Measurements from ENCODE around the gene AFAP1.

AFAP1 gene

GRCh38 chr4:7800410-7800809, 139.3 kb downstream of the AFAP1 start:
- H3K9me3 ChIP-seq (ENCODE audit: control insufficient read depth, low read depth, low read length): no peaks in the 10 kb centered on the region
- H3K27ac ChIP-seq (ENCODE audit: low read length): no peak overlapping the region
- H3K9ac ChIP-seq (ENCODE audit: low read length): no peak overlapping the region
- no peaks in the 10 kb centered on the region for H3K36me3 ChIP-seq (ENCODE audit: control insufficient read depth, low read depth, low read length)
- H3K4me1 ChIP-seq (ENCODE audit: control insufficient read depth, low read depth, low read length): peaks cover 11% of the 10 kb centered on the region
- H3K4me3 ChIP-seq (ENCODE audit: low read length): no peak overlapping the region
- H3K27me3 ChIP-seq (ENCODE audit: control insufficient read depth, insufficient read depth, low read length): no peaks in the 10 kb centered on the region

GRCh38 chr4:7799736-7800135, 139.9 kb downstream of the AFAP1 start:
- Histone ChIP-seq H3K27ac (ENCODE audit: low read length) (no peak overlapping the region), H3K4me3 (ENCODE audit: low read length) (no peak overlapping the region), H3K4me1 (ENCODE audit: control insufficient read depth, low read depth, low read length) (peaks cover 4% of the 10 kb centered on the region), H3K36me3 (ENCODE audit: control insufficient read depth, low read depth, low read length) (no peaks in the 10 kb centered on the region), H3K27me3 (ENCODE audit: control insufficient read depth, insufficient read depth, low read length) (no peaks in the 10 kb centered on the region), H3K9ac (ENCODE audit: low read length) (no peak overlapping the region), H3K9me3 (ENCODE audit: control insufficient read depth, low read depth, low read length) (no peaks in the 10 kb centered on the region)

GRCh38 chr4:7799306-7799705, 140.4 kb downstream of the AFAP1 start:
- H3K9me3 ChIP-seq (ENCODE audit: control insufficient read depth, low read depth, low read length): no peaks in the 10 kb centered on the region
- H3K36me3 ChIP-seq (ENCODE audit: control insufficient read depth, low read depth, low read length): no peaks in the 10 kb centered on the region
- no peak overlapping the region for H3K27ac ChIP-seq (ENCODE audit: low read length)
- peaks cover 4% of the 10 kb centered on the region for H3K4me1 ChIP-seq (ENCODE audit: control insufficient read depth, low read depth, low read length)
- no peak overlapping the region for H3K9ac ChIP-seq (ENCODE audit: low read length)
- H3K27me3 ChIP-seq (ENCODE audit: control insufficient read depth, insufficient read depth, low read length): no peaks in the 10 kb centered on the region
- no peak overlapping the region for H3K4me3 ChIP-seq (ENCODE audit: low read length)

- Histone ChIP-seq H3K27me3 (ENCODE audit: control insufficient read depth, insufficient read depth, low read length) (no peaks in the 10 kb centered on the region), H3K27ac (ENCODE audit: low read length) (no peak overlapping the region), H3K9me3 (ENCODE audit: control insufficient read depth, low read depth, low read length) (no peaks in the 10 kb centered on the region), H3K9ac (ENCODE audit: low read length) (no peak overlapping the region), H3K4me1 (ENCODE audit: control insufficient read depth, low read depth, low read length) (no peaks in the 10 kb centered on the region), H3K4me3 (ENCODE audit: low read length) (no peak overlapping the region), H3K36me3 (ENCODE audit: control insufficient read depth, low read depth, low read length) (no peaks in the 10 kb centered on the region)
These were observed 141.3 kb downstream of the AFAP1 start for GRCh38 chr4:7798178-7798995.

GRCh38 chr4:7797330-7797729, 142.3 kb downstream of the AFAP1 start:
- no peak overlapping the region for H3K27ac ChIP-seq (ENCODE audit: low read length)
- H3K4me1 ChIP-seq (ENCODE audit: control insufficient read depth, low read depth, low read length): no peaks in the 10 kb centered on the region
- H3K36me3 ChIP-seq (ENCODE audit: control insufficient read depth, low read depth, low read length): no peaks in the 10 kb centered on the region
- H3K27me3 ChIP-seq (ENCODE audit: control insufficient read depth, insufficient read depth, low read length): no peaks in the 10 kb centered on the region
- H3K9me3 ChIP-seq (ENCODE audit: control insufficient read depth, low read depth, low read length): no peaks in the 10 kb centered on the region
- no peak overlapping the region for H3K9ac ChIP-seq (ENCODE audit: low read length)
- H3K4me3 ChIP-seq (ENCODE audit: low read length): no peak overlapping the region

- no peaks in the 10 kb centered on the region for H3K9me3 ChIP-seq (ENCODE audit: control insufficient read depth, low read depth, low read length)
- H3K36me3 ChIP-seq (ENCODE audit: control insufficient read depth, low read depth, low read length): no peaks in the 10 kb centered on the region
- no peak overlapping the region for H3K9ac ChIP-seq (ENCODE audit: low read length)
- H3K27ac ChIP-seq (ENCODE audit: low read length): no peak overlapping the region
- no peak overlapping the region for H3K4me3 ChIP-seq (ENCODE audit: low read length)
- no peaks in the 10 kb centered on the region for H3K27me3 ChIP-seq (ENCODE audit: control insufficient read depth, insufficient read depth, low read length)
- no peaks in the 10 kb centered on the region for H3K4me1 ChIP-seq (ENCODE audit: control insufficient read depth, low read depth, low read length)
These were observed 143.7 kb downstream of the AFAP1 start for GRCh38 chr4:7795983-7796382.

- H3K27me3 ChIP-seq (ENCODE audit: control insufficient read depth, insufficient read depth, low read length): no peaks in the 10 kb centered on the region
- H3K27ac ChIP-seq (ENCODE audit: low read length): no peak overlapping the region
- no peaks in the 10 kb centered on the region for H3K9me3 ChIP-seq (ENCODE audit: control insufficient read depth, low read depth, low read length)
- no peaks in the 10 kb centered on the region for H3K4me1 ChIP-seq (ENCODE audit: control insufficient read depth, low read depth, low read length)
- no peaks in the 10 kb centered on the region for H3K36me3 ChIP-seq (ENCODE audit: control insufficient read depth, low read depth, low read length)
- H3K4me3 ChIP-seq (ENCODE audit: low read length): no peak overlapping the region
- no peak overlapping the region for H3K9ac ChIP-seq (ENCODE audit: low read length)
These were observed 146.5 kb downstream of the AFAP1 start for GRCh38 chr4:7793186-7793585.

- Histone ChIP-seq H3K27me3 (ENCODE audit: control insufficient read depth, insufficient read depth, low read length) (no peaks in the 10 kb centered on the region), H3K9ac (ENCODE audit: low read length) (no peak overlapping the region), H3K9me3 (ENCODE audit: control insufficient read depth, low read depth, low read length) (no peaks in the 10 kb centered on the region), H3K36me3 (ENCODE audit: control insufficient read depth, low read depth, low read length) (no peaks in the 10 kb centered on the region), H3K27ac (ENCODE audit: low read length) (no peak overlapping the region), H3K4me1 (ENCODE audit: control insufficient read depth, low read depth, low read length) (no peaks in the 10 kb centered on the region), H3K4me3 (ENCODE audit: low read length) (no peak overlapping the region)
These were observed 147.0 kb downstream of the AFAP1 start for GRCh38 chr4:7792616-7793015.

- no peak overlapping the region for H3K4me3 ChIP-seq (ENCODE audit: low read length)
These were observed 148.7 kb downstream of the AFAP1 start for GRCh38 chr4:7790999-7791398.

GRCh38 chr4:7790023-7790422, 149.6 kb downstream of the AFAP1 start:
- no peaks in the 10 kb centered on the region for H3K9me3 ChIP-seq (ENCODE audit: control insufficient read depth, low read depth, low read length)
- no peak overlapping the region for H3K9ac ChIP-seq (ENCODE audit: low read length)
- H3K4me1 ChIP-seq (ENCODE audit: control insufficient read depth, low read depth, low read length): no peaks in the 10 kb centered on the region
- no peaks in the 10 kb centered on the region for H3K36me3 ChIP-seq (ENCODE audit: control insufficient read depth, low read depth, low read length)
- no peak overlapping the region for H3K4me3 ChIP-seq (ENCODE audit: low read length)
- no peak overlapping the region for H3K27ac ChIP-seq (ENCODE audit: low read length)
- H3K27me3 ChIP-seq (ENCODE audit: control insufficient read depth, insufficient read depth, low read length): no peaks in the 10 kb centered on the region

More at GRCh38 chr4:7790999-7791398, 148.7 kb downstream of the AFAP1 start:
- Histone ChIP-seq H3K9me3 (ENCODE audit: control insufficient read depth, low read depth, low read length) (no peaks in the 10 kb centered on the region), H3K36me3 (ENCODE audit: control insufficient read depth, low read depth, low read length) (no peaks in the 10 kb centered on the region), H3K27ac (ENCODE audit: low read length) (no peak overlapping the region), H3K9ac (ENCODE audit: low read length) (no peak overlapping the region), H3K27me3 (ENCODE audit: control insufficient read depth, insufficient read depth, low read length) (no peaks in the 10 kb centered on the region), H3K4me1 (ENCODE audit: control insufficient read depth, low read depth, low read length) (no peaks in the 10 kb centered on the region)

GRCh38 chr4:7788694-7789425, 150.8 kb downstream of the AFAP1 start:
- Histone ChIP-seq H3K27ac (ENCODE audit: low read length) (no peak overlapping the region), H3K4me3 (ENCODE audit: low read length) (no peak overlapping the region), H3K36me3 (ENCODE audit: control insufficient read depth, low read depth, low read length) (no peaks in the 10 kb centered on the region), H3K9me3 (ENCODE audit: control insufficient read depth, low read depth, low read length) (no peaks in the 10 kb centered on the region), H3K4me1 (ENCODE audit: control insufficient read depth, low read depth, low read length) (no peaks in the 10 kb centered on the region), H3K27me3 (ENCODE audit: control insufficient read depth, insufficient read depth, low read length) (no peaks in the 10 kb centered on the region), H3K9ac (ENCODE audit: low read length) (no peak overlapping the region)

- Histone ChIP-seq H3K4me3 (ENCODE audit: low read length) (no peak overlapping the region), H3K27ac (ENCODE audit: low read length) (no peak overlapping the region), H3K9me3 (ENCODE audit: control insufficient read depth, low read depth, low read length) (no peaks in the 10 kb centered on the region), H3K9ac (ENCODE audit: low read length) (no peak overlapping the region), H3K36me3 (ENCODE audit: control insufficient read depth, low read depth, low read length) (no peaks in the 10 kb centered on the region), H3K27me3 (ENCODE audit: control insufficient read depth, insufficient read depth, low read length) (no peaks in the 10 kb centered on the region), H3K4me1 (ENCODE audit: control insufficient read depth, low read depth, low read length) (no peaks in the 10 kb centered on the region)
These were observed 151.5 kb downstream of the AFAP1 start for GRCh38 chr4:7788193-7788592.
